PC-9 (cell line): Measurements from ENCODE around the gene UFM1. TPM values are rescaled to one million over a fixed set of nuclear protein-coding genes. Genes with fewer than 3 reads are reported as not detected.

Source experiments
- BruUV-seq: library from RNA; stranded (reverse); fragments of 400-500 nt; replicated peaks from 2 replicates; lab custom pipeline; 2021; lab: Mats Ljungman, UMichigan
- CTCF ChIA-PET: fragments of 300-600 bp; sonication (Branson Sonifier 250); formaldehyde crosslinking; loops from one replicate; lab custom pipeline; 2022; ENCODE audit warnings: antibody characterized with exemption; lab: Charles Lee
- POLR2A ChIA-PET: fragments of 300-600 bp; sonication (Branson Sonifier 250); formaldehyde crosslinking; loops from one replicate; lab custom pipeline; 2022; ENCODE audit warnings: antibody characterized with exemption; ENCODE audit not compliant: unreplicated experiment; lab: Charles Lee
- DNase-seq, 2 experiments: peaks; one replicate each; pipeline versions ENCODE4 v3.0.0 to v3.0.0-alpha.2; 2015 to 2022; ENCODE audit warnings: mixed read lengths in 1 of 2
- H2AFZ ChIP-seq: fragments of 200-600 bp; sonication (generic); 2 replicates; pipeline ENCODE4 v1.8.1; 2017; ENCODE audit warnings: antibody characterized with exemption
- H3F3A ChIP-seq: fragments of 200-600 bp; sonication (generic); 2 replicates; pipeline ENCODE4 v1.8.1; 2017; ENCODE audit warnings: antibody characterized with exemption, mild to moderate bottlenecking, low read depth; ENCODE audit not compliant: insufficient read depth
- H3K27ac ChIP-seq: fragments of 200-600 bp; sonication (generic); 2 replicates; pipeline ENCODE4 v1.6.1; 2016; ENCODE audit warnings: mixed run types
- H3K27me3 ChIP-seq: fragments of 200-600 bp; sonication (generic); 2 replicates; pipeline ENCODE4 v1.6.1; 2016; ENCODE audit warnings: low read depth, mixed run types; ENCODE audit not compliant: insufficient read depth
- H3K36me3 ChIP-seq: fragments of 200-600 bp; sonication (generic); 2 replicates; pipeline ENCODE4 v1.6.1; 2016; ENCODE audit warnings: low read depth, mixed run types
- H3K4me1 ChIP-seq: fragments of 200-600 bp; sonication (generic); replicated peaks from 2 replicates; pipeline ENCODE4 v1.6.1; 2016; ENCODE audit warnings: mixed run types; ENCODE audit not compliant: insufficient read depth
- H3K4me2 ChIP-seq: fragments of 200-600 bp; sonication (generic); 2 replicates; pipeline ENCODE4 v1.6.1; 2017; ENCODE audit warnings: mixed run types
- H3K4me3 ChIP-seq: fragments of 200-600 bp; sonication (generic); 2 replicates; pipeline ENCODE4 v1.6.1; 2016; ENCODE audit warnings: mixed run types
- H3K79me2 ChIP-seq: fragments of 200-600 bp; sonication (generic); 2 replicates; pipeline ENCODE4 v1.6.1; 2017; ENCODE audit warnings: low read depth, mixed run types
- H3K9me2 ChIP-seq: fragments of 200-600 bp; sonication (generic); 2 replicates; pipeline ENCODE4 v1.8.1; 2017; ENCODE audit warnings: mild to moderate bottlenecking; ENCODE audit not compliant: insufficient read depth
- H3K9me3 ChIP-seq: fragments of 200-600 bp; sonication (generic); 2 replicates; pipeline ENCODE4 v1.8.1; 2016; ENCODE audit warnings: low read depth; ENCODE audit not compliant: insufficient read depth
- H4K20me1 ChIP-seq: fragments of 200-600 bp; sonication (generic); 2 replicates; pipeline ENCODE4 v1.8.1; 2017; ENCODE audit not compliant: insufficient read depth
- EZH2 ChIP-seq: fragments of 200-600 bp; sonication (generic); IDR thresholded peaks from 2 replicates; pipeline ENCODE4 v1.8.0; 2017; ENCODE audit warnings: antibody characterized with exemption, low read depth
- intact Hi-C: fragments of 100-400 bp; cut with micrococcal nuclease; formaldehyde crosslinking; loops from one replicate; pipeline ENCODE4 v1.10.0; 2022; ENCODE audit not compliant: unreplicated experiment
- total RNA-seq: library from RNA; stranded (reverse); gene quantifications from 2 replicates; pipeline ENCODE4 v1.2.3, GENCODE V29; 2021
- TF ChIP-seq, protein P1 (sequence below): fragments of 200-600 bp; sonication (generic); conservative IDR thresholded peaks from 2 replicates; pipeline ENCODE4 v1.6.1; 2017; ENCODE audit warnings: mixed run types, antibody characterized with exemption, mild to moderate bottlenecking, moderate library complexity

UFM1 gene
- total RNA-seq, 1 experiment from 2014 or later, result 32.3 TPM

DNA sequence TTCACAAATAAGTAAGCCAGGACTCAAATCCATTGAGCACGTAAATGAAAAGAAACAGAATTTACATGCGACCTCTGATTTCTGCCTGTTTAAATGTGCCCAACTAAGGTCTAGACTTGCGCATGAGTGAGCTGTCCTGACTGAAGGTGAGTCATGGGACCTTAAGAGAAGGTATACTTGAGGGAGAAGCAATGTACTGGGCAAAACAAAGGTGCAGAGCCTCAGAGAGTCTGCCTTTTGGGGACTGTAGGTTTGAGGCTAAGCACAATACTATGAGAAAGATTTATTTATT is 45.8 kb downstream of the UFM1 start:
- Histone ChIP-seq H3K27ac (no peak overlapping the region), H3K79me2 (no peaks in the 10 kb centered on the region), H3K27me3 (no peaks in the 10 kb centered on the region), H2AFZ (no peak overlapping the region), H3K9me2 (no peaks in the 10 kb centered on the region; the same call in 1 of the 2 replicates), H3K4me2 (no peak overlapping the region), H3K4me1 (no peaks in the 10 kb centered on the region), H3K36me3 (no peaks in the 10 kb centered on the region), H3F3A (no peaks in the 10 kb centered on the region), H3K9me3 (no peaks in the 10 kb centered on the region), H3K4me3 (no peak overlapping the region), H4K20me1 (no peaks in the 10 kb centered on the region)
- TF ChIP-seq EZH2, result no peak
- TF ChIP-seq, protein P1, sequence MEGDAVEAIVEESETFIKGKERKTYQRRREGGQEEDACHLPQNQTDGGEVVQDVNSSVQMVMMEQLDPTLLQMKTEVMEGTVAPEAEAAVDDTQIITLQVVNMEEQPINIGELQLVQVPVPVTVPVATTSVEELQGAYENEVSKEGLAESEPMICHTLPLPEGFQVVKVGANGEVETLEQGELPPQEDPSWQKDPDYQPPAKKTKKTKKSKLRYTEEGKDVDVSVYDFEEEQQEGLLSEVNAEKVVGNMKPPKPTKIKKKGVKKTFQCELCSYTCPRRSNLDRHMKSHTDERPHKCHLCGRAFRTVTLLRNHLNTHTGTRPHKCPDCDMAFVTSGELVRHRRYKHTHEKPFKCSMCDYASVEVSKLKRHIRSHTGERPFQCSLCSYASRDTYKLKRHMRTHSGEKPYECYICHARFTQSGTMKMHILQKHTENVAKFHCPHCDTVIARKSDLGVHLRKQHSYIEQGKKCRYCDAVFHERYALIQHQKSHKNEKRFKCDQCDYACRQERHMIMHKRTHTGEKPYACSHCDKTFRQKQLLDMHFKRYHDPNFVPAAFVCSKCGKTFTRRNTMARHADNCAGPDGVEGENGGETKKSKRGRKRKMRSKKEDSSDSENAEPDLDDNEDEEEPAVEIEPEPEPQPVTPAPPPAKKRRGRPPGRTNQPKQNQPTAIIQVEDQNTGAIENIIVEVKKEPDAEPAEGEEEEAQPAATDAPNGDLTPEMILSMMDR, result no peak
- intact Hi-C loops, result no loop called here
- ChIA-PET POLR2A (no interaction called here), CTCF (no interaction called here)
- no peak for DNase-seq
- BruUV-seq, result no TSS peak

- ChIA-PET CTCF (no interaction called here), POLR2A (no interaction called here)
- H3F3A ChIP-seq, result no peaks in the 10 kb centered on the region
- TF ChIP-seq, protein P1, result no peak
- TF ChIP-seq EZH2, result no peak
- intact Hi-C loops, result no loop called here
- no peak overlapping the region for H3K4me3 ChIP-seq
- no TSS peak for BruUV-seq
- no peak overlapping the region for H2AFZ ChIP-seq
- DNase-seq, result no peak
- H3K27ac ChIP-seq, result no peak overlapping the region
- no peaks in the 10 kb centered on the region for H3K4me1 ChIP-seq
- H4K20me1 ChIP-seq, result no peaks in the 10 kb centered on the region
- no peaks in the 10 kb centered on the region for H3K27me3 ChIP-seq
- no peak overlapping the region for H3K4me2 ChIP-seq
- no peaks in the 10 kb centered on the region; the same call in 1 of the 2 replicates for H3K9me2 ChIP-seq
- H3K9me3 ChIP-seq, result no peaks in the 10 kb centered on the region
- H3K79me2 ChIP-seq, result no peaks in the 10 kb centered on the region
- no peaks in the 10 kb centered on the region for H3K36me3 ChIP-seq
Observed at GRCh38 chr13:38398711-38399493, 49.3 kb downstream of the UFM1 start.

DNA sequence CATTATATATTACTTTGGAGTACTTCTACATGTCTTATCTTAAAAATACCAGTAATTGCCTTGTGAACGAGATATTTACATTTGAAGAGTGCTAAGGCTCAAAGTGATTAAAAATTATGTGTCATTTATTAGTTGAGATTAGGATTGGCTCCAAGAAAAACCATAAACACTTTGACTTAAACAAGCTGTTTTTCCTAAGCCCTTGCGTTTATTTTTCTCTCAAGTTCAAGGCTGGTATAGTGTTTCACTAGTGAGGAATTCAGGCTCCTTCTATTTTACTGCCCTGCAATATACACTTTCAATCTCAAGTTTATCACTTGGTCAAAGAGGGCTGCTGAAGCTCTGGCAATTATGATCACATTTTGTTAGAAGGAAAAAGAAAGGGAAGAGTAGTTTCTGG is 49.9 kb downstream of the UFM1 start:
- TF ChIP-seq EZH2, result no peak
- TF ChIP-seq, protein P1, result no peak
- no peak overlapping the region for H3K27ac ChIP-seq
- POLR2A ChIA-PET, result no interaction called here
- H3K4me3 ChIP-seq, result no peak overlapping the region
- H3K27me3 ChIP-seq, result no peaks in the 10 kb centered on the region
- CTCF ChIA-PET, result no interaction called here
- BruUV-seq, result no TSS peak
- no peaks in the 10 kb centered on the region for H3K36me3 ChIP-seq
- H3K79me2 ChIP-seq, result no peaks in the 10 kb centered on the region
- no peak overlapping the region for H2AFZ ChIP-seq
- H3K9me3 ChIP-seq, result no peaks in the 10 kb centered on the region
- H3K4me2 ChIP-seq, result no peak overlapping the region
- no peak for DNase-seq
- intact Hi-C loops, result no loop called here
- no peaks in the 10 kb centered on the region for H4K20me1 ChIP-seq
- no peaks in the 10 kb centered on the region for H3F3A ChIP-seq
- no peaks in the 10 kb centered on the region for H3K4me1 ChIP-seq
- no peaks in the 10 kb centered on the region; the same call in 1 of the 2 replicates for H3K9me2 ChIP-seq
